GM04504 (cell line): ENCODE results near the gene BMP8B.
"Not testable (repeated sequence)": the region's sequence is repeated elsewhere in the genome, so short reads cannot be mapped to it uniquely, and the experiment has no call there.

Experiments
- DNase-seq: peaks from one replicate; pipeline ENCODE4 v3.0.0-alpha.2; 2012; ENCODE audit warnings: low read depth

The BMP8B gene

GRCh38 chr1:39788758-39789570 is at the start of gene BMP8B:
Gene BMP8B (minus strand): TSS chr1:39788865. CDS start chr1:39788485, 380 bp downstream.
- DNase-seq = no peak

- DNase-seq = no peak
Measured at GRCh38 chr1:39836595-39837110, 48.0 kb upstream of the BMP8B start.

- no peak for DNase-seq
Measured at GRCh38 chr1:39835935-39836594, 47.4 kb upstream of the BMP8B start.

GRCh38 chr1:39835110-39835509 is 46.4 kb upstream of the BMP8B start:
- no peak for DNase-seq

GRCh38 chr1:39833621-39834385 is 45.1 kb upstream of the BMP8B start:
- DNase-seq = no peak

- no peak for DNase-seq
Measured at GRCh38 chr1:39833121-39833520, 44.5 kb upstream of the BMP8B start.

- DNase-seq = no peak
Measured at GRCh38 chr1:39832294-39832693, 43.6 kb upstream of the BMP8B start.

- no peak for DNase-seq
Measured at GRCh38 chr1:39829791-39830533, 41.3 kb upstream of the BMP8B start.

GRCh38 chr1:39828734-39829133 is 40.1 kb upstream of the BMP8B start:
- no peak for DNase-seq

GRCh38 chr1:39828255-39828654 is 39.6 kb upstream of the BMP8B start:
- not testable (repeated sequence) for DNase-seq

- DNase-seq = no peak
Measured at GRCh38 chr1:39827201-39827600, 38.5 kb upstream of the BMP8B start.

- DNase-seq = no peak
Measured at GRCh38 chr1:39826583-39826982, 37.9 kb upstream of the BMP8B start.

GRCh38 chr1:39825432-39825941 is 36.8 kb upstream of the BMP8B start:
- no peak for DNase-seq

GRCh38 chr1:39823450-39823849 is 34.8 kb upstream of the BMP8B start:
- not testable (repeated sequence) for DNase-seq

- DNase-seq = no peak
Measured at GRCh38 chr1:39822146-39822545, 33.5 kb upstream of the BMP8B start.

GRCh38 chr1:39819091-39819812 is 30.6 kb upstream of the BMP8B start:
- no peak for DNase-seq

GRCh38 chr1:39818482-39818881 is 29.8 kb upstream of the BMP8B start:
- DNase-seq = no peak

- not testable (repeated sequence) for DNase-seq
Measured at GRCh38 chr1:39817091-39817932, 28.6 kb upstream of the BMP8B start.

GRCh38 chr1:39816415-39817090 is 27.9 kb upstream of the BMP8B start:
- DNase-seq = peak; percentile 67
